Liver (tissue), 10 donors: Measurements from ENCODE around the gene C2CD4C. TPM values are rescaled to one million over a fixed set of nuclear protein-coding genes. Genes with fewer than 3 reads are reported as not detected.
"Not testable (repeated sequence)": the region's sequence is repeated elsewhere in the genome, so short reads cannot be mapped to it uniquely, and the experiment has no call there.

Experiments used
- DNase-seq: peaks from one replicate; pipeline ENCODE4 v3.0.0-alpha.2; 2017; ENCODE audit warnings: low spot score
- H3K27ac ChIP-seq, 2 donors: one replicate each; pipeline ENCODE4 v1.7.0; 2013; ENCODE audit warnings: inconsistent platforms in 2 of 2, low read length in 2 of 2, control low read depth in 1 of 2, low read depth in 1 of 2, mild to moderate bottlenecking in 1 of 2
- H3K27me3 ChIP-seq, 4 donors: one replicate each; pipeline versions ENCODE4 v1.6.1 to v1.7.0; 2013; ENCODE audit warnings: low read length in 3 of 4, inconsistent platforms in 1 of 4, mild to moderate bottlenecking in 1 of 4, moderate library complexity in 1 of 4; ENCODE audit not compliant: control insufficient read depth in 4 of 4, insufficient read depth in 4 of 4
- H3K36me3 ChIP-seq, 4 donors: one replicate each; pipeline versions ENCODE4 v1.6.1 to v1.7.0; 2013; ENCODE audit warnings: low read length in 3 of 4, mild to moderate bottlenecking in 3 of 4, low read depth in 1 of 4, moderate library complexity in 1 of 4; ENCODE audit not compliant: control insufficient read depth in 4 of 4, insufficient read depth in 3 of 4
- H3K4me1 ChIP-seq, 4 donors: one replicate each; pipeline versions ENCODE4 v1.6.1 to v1.7.0; 2013; ENCODE audit warnings: low read length in 3 of 4, mild to moderate bottlenecking in 3 of 4, moderate library complexity in 1 of 4; ENCODE audit not compliant: control insufficient read depth in 4 of 4, insufficient read depth in 4 of 4
- H3K4me3 ChIP-seq, 3 donors: one replicate each; pipeline versions ENCODE4 v1.6.1 to v1.7.0; 2013; ENCODE audit warnings: low read length in 3 of 3, control low read depth in 1 of 3, low read depth in 1 of 3, mild to moderate bottlenecking in 1 of 3
- H3K9ac ChIP-seq, 2 donors: one replicate each; pipeline ENCODE4 v1.7.0; 2013; ENCODE audit warnings: low read length in 2 of 2, mild to moderate bottlenecking in 2 of 2, moderate library complexity in 2 of 2, control low read depth in 1 of 2, low read depth in 1 of 2
- H3K9me3 ChIP-seq, 4 donors: one replicate each; pipeline versions ENCODE4 v1.6.1 to v1.7.0; 2013; ENCODE audit warnings: low read length in 3 of 4; ENCODE audit not compliant: control insufficient read depth in 4 of 4
- FOXA2 ChIP-seq: IDR thresholded peaks from 2 replicates; pipeline ENCODE4 v1.6.1; 2016; ENCODE audit warnings: antibody characterized with exemption
- WGBS: extraction: QIAGEN DNeasy Blood & Tissue Kit; methylation state at CpG from one replicate; pipeline ENCODE4 v1.1.7; 2013; 5-methylcytosine and 5-hydroxymethylcytosine counted together
- polyA plus RNA-seq, 2 donors: library from polyadenylated mRNA; stranded (reverse) in 1 of 2; unstranded in 1 of 2; fragments of 200-250 nt in 1 of 2; fragments of >200 nt in 1 of 2; fragmentation: Nextera tagmentation in 1 of 2; extraction: Ambion mirVana in 1 of 2; gene quantifications; one replicate each; pipeline versions ENCODE4 v1.2.1 to v1.2.3, GENCODE V29; 2013 to 2015
- small RNA-seq: library from RNA; depleted of rRNA; stranded (forward); fragments of <200 nt; gene quantifications from one replicate; pipeline ENCODE3, GENCODE V24; 2014
- total RNA-seq, 2 donors: library from RNA; depleted of rRNA; stranded (reverse); fragments of >200 nt; gene quantifications; one replicate each; pipeline ENCODE4 v1.2.3, GENCODE V29; 2014
- donor health status: healthy.
- donor health status: healthy.
- donor health status: healthy.
- donor health status: healthy.
- donor health status: healthy.

Gene C2CD4C
- total and polyA plus RNA-seq, 4 donors: 0.08 to 0.42 (median 0.19) TPM

- H3K4me3 ChIP-seq: no peak overlapping the region
- H3K27ac ChIP-seq: no peak overlapping the region
- no peaks in the 10 kb centered on the region for H3K4me1 ChIP-seq
- 82% methylated on average over 2 of the region's 2 CpGs for WGBS
- no peak for TF ChIP-seq FOXA2
- peaks cover 0 to 2% (median 0%) of the 10 kb centered on the region in 4 donors for H3K27me3 ChIP-seq
- no peak for DNase-seq
- H3K9me3 ChIP-seq: peaks cover 0 to 2% (median under 1%) of the 10 kb centered on the region in 4 donors
- no peak overlapping the region for H3K9ac ChIP-seq
- H3K36me3 ChIP-seq: no peaks in the 10 kb centered on the region
Observed at GRCh38 chr19:359653-359925, 49.4 kb downstream of the C2CD4C start.

- WGBS: 88% methylated on average over 15 of the region's 15 CpGs
- not testable (repeated sequence) for DNase-seq
Observed at GRCh38 chr19:355536-355935, 53.4 kb downstream of the C2CD4C start.

More at GRCh38 chr19:355536-355935, 53.4 kb downstream of the C2CD4C start:
- not testable (repeated sequence) for H3K9ac ChIP-seq, H3K4me3 ChIP-seq, H3K9me3 ChIP-seq, H3K27ac ChIP-seq, H3K4me1 ChIP-seq, H3K36me3 ChIP-seq, H3K27me3 ChIP-seq

Small RNA genes within 50 kb of the gene (small RNA-seq; reads per million reads assigned to genes)
- not detected for gene RNA5SP462

Other genes with a start within 250 kb of the C2CD4C start
- 1 to 10 TPM in 1 of 2 donors, under 1 TPM in 1; 0.75 to 2.3 TPM for gene PLPP2, start 117.7 kb downstream of the C2CD4C start, total RNA-seq
- gene PLPP2, start 117.7 kb downstream of the C2CD4C start, polyA plus RNA-seq: 1 to 10 TPM; 1.7 to 5.9 TPM
- 1 to 10 TPM; 3.5 to 3.9 TPM for gene MIER2, start 64.4 kb downstream of the C2CD4C start, total RNA-seq
- gene MIER2, start 64.4 kb downstream of the C2CD4C start, polyA plus RNA-seq: 1 to 10 TPM; 2.7 to 4.1 TPM
- gene SHC2, start 51.9 kb upstream of the C2CD4C start, total RNA-seq: 10 to 100 TPM; 15.6 to 28.7 TPM
- 10 to 100 TPM; 17.3 to 43.0 TPM for gene SHC2, start 51.9 kb upstream of the C2CD4C start, polyA plus RNA-seq
- under 1 TPM; 0.17 to 0.23 TPM for gene MADCAM1, start 87.3 kb upstream of the C2CD4C start, total RNA-seq
- gene MADCAM1, start 87.3 kb upstream of the C2CD4C start, polyA plus RNA-seq: under 1 TPM; 0.25 to 0.32 TPM
- gene TPGS1, start 98.3 kb upstream of the C2CD4C start, total RNA-seq: 10 to 100 TPM; 15.1 to 15.5 TPM
- 10 to 100 TPM in 1 of 2 donors, 1 to 10 TPM in 1; 1.7 to 14.3 TPM for gene TPGS1, start 98.3 kb upstream of the C2CD4C start, polyA plus RNA-seq
- 10 to 100 TPM; 29.6 to 83.8 TPM for gene CDC34, start 122.6 kb upstream of the C2CD4C start, total RNA-seq
- gene CDC34, start 122.6 kb upstream of the C2CD4C start, polyA plus RNA-seq: 10 to 100 TPM; 19.2 to 53.9 TPM
- gene GZMM, start 134.9 kb upstream of the C2CD4C start, total RNA-seq: 1 to 10 TPM; 1.0 to 1.1 TPM
- 1 to 10 TPM in 1 of 2 donors, under 1 TPM in 1; 0.28 to 1.3 TPM for gene GZMM, start 134.9 kb upstream of the C2CD4C start, polyA plus RNA-seq
- 100 to 1,000 TPM in 1 of 2 donors, 10 to 100 TPM in 1; 80.4 to 367 TPM for gene BSG, start 163.4 kb upstream of the C2CD4C start, total RNA-seq
- 100 to 1,000 TPM; 146 to 152 TPM for gene BSG, start 163.4 kb upstream of the C2CD4C start, polyA plus RNA-seq
- under 1 TPM; 0.05 to 0.17 TPM for gene HCN2, start 180.7 kb upstream of the C2CD4C start, total RNA-seq
- gene HCN2, start 180.7 kb upstream of the C2CD4C start, polyA plus RNA-seq: under 1 TPM in 1 of 2 donors, not detected in 1; 0.13 TPM
- 10 to 100 TPM; 16.0 to 33.0 TPM for gene POLRMT, start 224.4 kb upstream of the C2CD4C start, total RNA-seq
- 10 to 100 TPM; 37.2 to 41.4 TPM for gene POLRMT, start 224.4 kb upstream of the C2CD4C start, polyA plus RNA-seq
- gene FGF22, start 230.7 kb upstream of the C2CD4C start, total RNA-seq: under 1 TPM in 1 of 2 donors, not detected in 1; 0.08 TPM
- gene FGF22, start 230.7 kb upstream of the C2CD4C start, polyA plus RNA-seq: not detected